CD4-positive, alpha-beta T cell treated with Interleukin-2 at 100 ng/mL for 4 hours (primary cell): ENCODE results near the gene MTFP1.
A peak's percentile ranks its signal among the peaks of the same experiment; 100 is the strongest.
"Not testable (repeated sequence)": the region's sequence is repeated elsewhere in the genome, so short reads cannot be mapped to it uniquely, and the experiment has no call there.

ENCODE experiments used
- DNase-seq: peaks from one replicate; pipeline ENCODE4 v3.0.0-alpha.2; 2020; ENCODE audit warnings: low spot score

MTFP1 gene

GRCh38 chr22:30425616-30426387, at the start of gene MTFP1:
TSS of gene MTFP1 (plus strand) at chr22:30425768. CDS start at chr22:30425880, 112 bp downstream.
- DNase-seq, result peak; percentile 33

DNA sequence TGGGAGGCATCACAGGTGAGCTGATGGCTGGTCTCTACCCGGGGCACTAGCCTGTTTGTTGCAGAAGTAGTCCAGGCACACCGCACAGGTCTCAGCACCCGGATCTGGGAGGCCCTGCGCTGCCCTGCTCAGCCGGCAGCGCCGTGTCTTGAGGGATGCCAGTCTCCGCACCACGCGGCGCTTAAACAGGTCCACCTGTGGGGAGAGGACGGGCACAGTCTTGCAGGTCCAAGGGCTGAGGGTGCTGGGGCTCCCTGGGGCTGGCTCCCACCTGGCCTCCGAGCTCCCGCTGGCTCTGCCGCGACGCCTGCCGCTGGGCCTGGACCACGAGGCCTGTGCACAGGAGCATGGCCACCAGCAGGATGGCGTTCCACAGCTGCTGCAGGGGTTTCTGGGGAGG, 45.6 kb upstream of the MTFP1 start:
- no peak for DNase-seq

- DNase-seq, result no peak
These were observed 44.3 kb upstream of the MTFP1 start for GRCh38 chr22:30381264-30381663.

- DNase-seq, result no peak
These were observed 43.2 kb upstream of the MTFP1 start for GRCh38 chr22:30382340-30382739.

DNA sequence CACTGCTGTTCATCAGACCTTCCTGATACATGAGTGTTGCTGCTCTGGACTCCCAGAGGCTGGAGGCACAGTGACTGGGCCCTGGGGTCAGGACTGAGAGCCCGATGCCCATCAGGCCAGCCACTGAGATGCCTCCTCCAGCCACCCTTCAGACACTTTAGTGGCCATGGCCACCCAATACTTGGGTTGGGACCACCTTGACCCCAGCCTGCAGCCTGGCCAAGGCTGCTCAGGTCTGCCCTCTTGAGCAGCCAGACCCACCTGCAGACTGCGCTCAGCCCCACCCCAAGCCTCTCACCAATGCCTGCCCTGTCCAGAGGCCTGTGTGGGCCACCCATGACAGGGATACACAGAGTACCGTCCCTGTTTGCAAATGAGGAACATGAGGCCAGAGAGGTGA, 42.5 kb upstream of the MTFP1 start:
- no peak for DNase-seq

- no peak for DNase-seq
These were observed 39.6 kb upstream of the MTFP1 start for GRCh38 chr22:30385942-30386341.

DNA sequence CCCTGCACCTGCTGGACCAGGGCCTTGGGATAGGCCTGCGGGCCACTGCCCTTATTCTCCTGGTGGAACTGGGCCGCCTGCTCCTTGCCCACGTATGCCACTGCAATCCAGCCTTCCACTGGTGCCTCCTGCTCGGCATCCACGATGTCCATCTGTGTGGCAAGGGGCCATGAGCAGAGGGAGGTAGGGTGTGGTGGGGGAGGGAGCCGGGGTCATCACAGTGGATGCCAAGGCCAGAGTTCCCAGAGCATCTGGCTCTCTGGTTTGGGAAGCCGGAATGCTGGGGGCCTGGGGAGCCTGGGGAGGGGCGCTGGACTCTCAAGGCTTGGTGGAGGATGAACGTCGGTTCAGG, 39.0 kb upstream of the MTFP1 start:
- no peak for DNase-seq

DNA sequence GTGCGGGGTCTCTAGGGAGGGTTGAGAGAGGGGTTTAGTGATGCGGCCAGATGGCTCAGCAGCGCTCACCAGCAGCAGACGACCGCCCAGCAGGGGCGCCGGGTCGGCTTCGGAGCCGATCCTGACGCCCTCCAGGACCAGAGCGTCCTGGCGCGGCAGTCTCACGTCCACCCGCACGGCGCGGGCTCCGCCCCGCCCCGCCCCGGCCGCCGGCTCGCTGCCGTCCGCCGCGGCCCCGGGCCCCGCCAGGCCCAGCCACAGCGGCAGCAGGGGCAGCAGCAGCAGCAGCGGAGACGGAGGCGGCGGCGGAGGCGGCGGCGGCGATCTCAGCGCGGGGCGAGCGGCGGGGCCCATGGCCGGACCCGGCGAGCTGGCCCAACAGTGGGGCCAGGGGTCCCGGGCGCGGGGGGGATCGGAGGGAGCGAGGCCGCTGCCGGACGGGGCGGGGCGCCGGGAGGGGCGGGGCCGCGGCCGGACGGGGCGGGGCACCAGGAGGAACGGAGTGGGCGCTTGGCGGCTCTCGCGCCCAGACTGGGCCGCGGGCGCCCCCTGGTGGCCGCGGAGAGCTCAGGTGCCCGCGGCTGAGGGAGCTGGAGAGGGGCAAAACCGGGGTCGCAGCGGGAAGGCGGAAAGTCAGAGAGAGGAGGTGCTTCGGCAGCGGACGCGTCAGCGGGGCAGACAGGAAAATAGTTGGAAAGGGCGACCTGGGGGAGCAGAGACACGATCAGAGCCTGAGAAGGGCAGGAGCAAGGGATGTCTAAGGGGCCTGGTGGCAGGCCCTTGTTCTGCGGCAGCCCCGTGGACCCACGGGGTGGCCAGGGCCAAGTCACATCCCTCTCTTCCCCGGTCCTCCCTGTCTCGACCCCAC, 38.4 kb upstream of the MTFP1 start, which contains the start of gene RNF215:
TSS of gene RNF215 (minus strand) at position 452 of the 868 bp plus-strand sequence. CDS start at position 354, 98 bp downstream.
- DNase-seq, result peak; percentile 74

DNA sequence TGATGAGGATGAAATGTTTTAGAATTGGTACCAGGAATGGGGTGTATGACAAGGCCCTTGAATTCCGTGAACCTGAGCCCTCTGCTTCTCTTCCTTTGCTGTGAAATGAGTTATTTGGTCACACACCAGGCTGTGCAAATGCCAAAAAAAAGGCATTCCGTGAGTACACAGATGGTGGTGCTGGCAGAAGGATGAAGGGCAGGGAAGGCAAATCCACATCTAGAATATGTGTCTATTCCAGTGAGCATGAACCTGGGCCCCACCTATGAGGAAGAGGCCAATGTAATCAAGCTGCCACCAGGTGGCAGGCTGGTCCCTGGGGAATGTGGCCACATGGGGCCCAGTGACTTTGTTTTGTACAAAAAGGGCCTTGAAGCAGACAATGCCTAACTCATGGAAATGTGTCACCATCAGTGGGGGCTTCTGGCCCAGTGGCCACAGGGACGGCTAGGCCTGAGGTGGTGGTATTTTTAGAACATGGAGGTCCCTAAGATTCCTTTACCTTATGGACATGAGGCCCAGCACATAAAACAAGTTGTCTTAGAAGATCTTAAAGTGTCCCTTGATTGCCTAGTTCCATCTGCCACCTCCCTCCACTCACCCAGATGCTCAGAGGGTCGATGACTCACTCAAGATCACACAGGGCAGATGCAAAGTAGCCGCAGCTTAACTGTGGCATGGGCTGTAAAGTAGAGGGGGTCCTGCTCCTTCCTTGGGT, 34.4 kb upstream of the MTFP1 start:
- DNase-seq, result peak; percentile 82

GRCh38 chr22:30392661-30393321, 32.8 kb upstream of the MTFP1 start:
- DNase-seq, result no peak

DNA sequence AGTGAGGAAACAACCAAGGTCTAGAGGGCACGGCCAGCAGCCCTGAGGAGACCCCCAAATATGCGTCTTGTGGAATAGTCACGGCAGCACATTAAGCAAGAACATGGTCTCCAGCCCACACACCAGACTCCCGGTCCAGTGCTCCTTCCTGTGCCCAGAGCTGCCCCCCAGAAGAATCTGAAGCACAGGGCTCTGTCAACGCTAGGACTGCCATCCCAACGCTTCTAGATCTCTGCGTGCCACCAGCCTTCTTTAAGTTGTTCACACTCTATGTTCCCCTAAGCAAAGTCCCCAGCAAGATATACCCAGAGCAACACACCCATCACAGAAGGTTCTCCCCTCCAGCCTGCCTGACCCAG, 32.3 kb upstream of the MTFP1 start:
- no peak for DNase-seq

- no peak for DNase-seq
These were observed 31.7 kb upstream of the MTFP1 start for GRCh38 chr22:30393885-30394284.

- peak; percentile 49 for DNase-seq
These were observed 28.5 kb upstream of the MTFP1 start, which contains the start of gene SEC14L2 for GRCh38 chr22:30396871-30397655. TSS of gene SEC14L2 (plus strand) at chr22:30397018. CDS start at chr22:30397117, 99 bp downstream.

DNA sequence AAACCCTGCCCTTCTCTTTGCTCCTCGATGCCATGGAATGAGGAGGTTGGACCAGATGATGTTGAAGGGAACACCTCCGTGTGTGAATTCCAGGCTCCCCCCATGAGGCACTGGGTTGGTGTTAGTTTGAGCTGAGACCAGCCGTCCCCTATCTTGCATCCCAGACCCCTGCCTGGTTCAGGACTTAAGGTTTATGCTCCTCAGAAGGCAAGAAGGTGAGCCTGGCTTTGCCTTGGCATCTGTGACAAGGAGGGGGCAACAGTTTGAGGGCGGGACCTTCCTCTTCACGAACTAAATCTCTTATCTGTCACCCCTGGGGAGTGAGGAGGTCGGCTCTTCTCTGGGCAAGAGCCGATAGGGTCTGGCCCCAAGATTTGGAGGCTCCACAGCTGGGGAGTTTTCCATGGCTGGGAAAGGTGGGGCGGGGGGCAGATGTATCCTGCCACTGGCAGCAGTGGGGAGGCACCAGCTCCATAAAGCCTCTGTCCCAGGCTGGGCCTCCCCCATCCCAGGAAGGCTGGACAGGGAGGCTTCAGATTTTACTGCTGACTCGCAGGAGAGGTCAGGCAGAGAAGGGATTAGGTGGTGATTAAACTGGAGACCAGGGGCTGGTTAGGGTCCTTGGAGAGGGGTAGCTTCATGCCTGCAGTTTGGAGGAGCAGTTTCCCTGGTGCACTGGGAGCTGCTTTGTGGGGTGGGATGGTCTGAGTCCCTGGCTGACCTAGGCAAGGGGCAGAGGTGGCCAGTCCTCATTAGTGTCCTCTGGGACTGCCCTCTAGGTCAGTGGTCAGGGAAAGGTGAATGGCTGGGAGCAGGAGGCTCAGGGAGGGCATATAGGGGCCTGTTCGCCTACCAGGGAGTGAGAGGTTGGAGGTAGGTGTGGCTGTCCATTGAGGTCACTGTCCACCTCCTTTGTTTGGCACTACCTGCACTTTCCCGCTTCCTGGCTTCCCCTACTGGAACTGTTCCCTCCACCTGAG, 27.6 kb upstream of the MTFP1 start:
- no peak for DNase-seq

GRCh38 chr22:30398685-30399680, 26.6 kb upstream of the MTFP1 start:
- DNase-seq, result peak; percentile 2

GRCh38 chr22:30399718-30400117, 25.9 kb upstream of the MTFP1 start:
- DNase-seq, result no peak

- no peak for DNase-seq
These were observed 25.4 kb upstream of the MTFP1 start for GRCh38 chr22:30400159-30400558.

GRCh38 chr22:30401024-30401423, 24.5 kb upstream of the MTFP1 start:
- DNase-seq, result not testable (repeated sequence)
